Measurements from ENCODE around the gene SHOC1.

Gene SHOC1

GRCh38 chr9:111754800-111755199 lies 39.9 kb downstream of the SHOC1 start:
- Histone ChIP-seq H3K4me1 (ENCODE audit: insufficient read depth, low read length) (no peaks in the 10 kb centered on the region), H3K36me3 (ENCODE audit: insufficient read depth, low read depth, low read length) (no peaks in the 10 kb centered on the region), H3K4me3 (ENCODE audit: low read length) (no peak overlapping the region), H3K27ac (ENCODE audit: low read length) (no peak overlapping the region), H3K9ac (ENCODE audit: low read depth, low read length) (no peak overlapping the region), H3K9me3 (ENCODE audit: insufficient read depth, low read depth, low read length) (peaks cover 5% of the 10 kb centered on the region; the same call in 1 of the 2 replicates), H3K27me3 (ENCODE audit: insufficient read depth, low read length) (no peaks in the 10 kb centered on the region)

GRCh38 chr9:111752455-111752854 lies 42.3 kb downstream of the SHOC1 start:
- no peaks in the 10 kb centered on the region for H3K27me3 ChIP-seq (ENCODE audit: insufficient read depth, low read length)
- no peak overlapping the region for H3K9ac ChIP-seq (ENCODE audit: low read depth, low read length)
- no peak overlapping the region for H3K27ac ChIP-seq (ENCODE audit: low read length)
- no peaks in the 10 kb centered on the region for H3K4me1 ChIP-seq (ENCODE audit: insufficient read depth, low read length)
- H3K4me3 ChIP-seq (ENCODE audit: low read length): no peak overlapping the region
- H3K36me3 ChIP-seq (ENCODE audit: insufficient read depth, low read depth, low read length): no peaks in the 10 kb centered on the region
- peaks cover 5% of the 10 kb centered on the region; the same call in 1 of the 2 replicates for H3K9me3 ChIP-seq (ENCODE audit: insufficient read depth, low read depth, low read length)

All from iPS-20b (cell line).